Stimulated activated CD4-positive, alpha-beta T cell treated with anti-CD3 and anti-CD28 coated beads, Interleukin-2, amount 100 ng/mL, for 4 hours (primary cell): ENCODE results near the gene SERGEF.

Experiments
- DNase-seq: peaks from one replicate; pipeline ENCODE4 v3.0.0-alpha.2; 2020; ENCODE audit warnings: low read depth

SERGEF gene

DNA sequence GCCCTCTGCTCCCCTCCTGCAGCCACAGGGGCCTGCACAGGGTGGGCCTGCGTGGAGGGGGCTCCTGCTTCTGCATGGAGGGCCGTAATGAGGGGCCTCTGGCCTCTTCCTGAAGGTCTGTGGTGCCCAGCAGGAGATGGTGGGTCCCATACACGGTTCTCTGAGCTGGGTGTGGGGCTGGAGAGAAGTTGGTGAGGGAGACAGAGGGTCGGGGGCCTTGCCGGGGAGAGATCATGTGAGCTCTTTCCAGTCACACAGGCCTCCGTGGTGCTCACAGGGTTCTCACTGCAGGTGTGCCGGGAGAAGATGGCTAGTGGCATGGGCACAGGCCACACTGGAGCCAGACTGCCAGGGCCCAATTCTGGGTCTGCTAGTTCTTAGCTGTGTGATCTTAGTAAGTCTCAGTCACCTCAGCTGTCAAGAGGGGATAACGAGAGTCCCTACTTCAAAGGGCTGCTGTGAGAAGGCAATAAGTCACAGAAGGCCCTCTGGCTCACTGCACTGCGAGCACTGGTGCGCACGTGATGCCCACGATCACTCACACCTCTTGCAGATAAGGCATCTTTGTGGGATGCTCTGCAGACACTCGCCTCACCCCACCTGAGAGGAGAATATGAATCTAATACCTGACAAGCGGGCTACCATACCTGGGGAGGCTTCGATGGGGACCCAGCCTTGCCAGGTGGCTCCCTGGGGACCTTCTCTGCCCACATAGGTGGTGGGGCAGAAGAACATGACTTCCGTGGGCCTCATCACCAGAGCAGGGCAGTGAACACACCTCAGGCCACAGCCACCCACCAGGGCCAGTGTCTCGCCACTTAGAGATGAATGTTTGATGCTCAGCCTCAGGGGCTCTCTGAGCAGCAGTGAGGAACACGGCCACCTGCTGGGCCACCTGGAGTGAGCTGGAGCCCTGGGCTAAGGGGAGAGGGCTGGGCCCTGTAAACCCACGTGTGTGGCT lies 263.8 kb downstream of the SERGEF start:
- no peak for DNase-seq

DNA sequence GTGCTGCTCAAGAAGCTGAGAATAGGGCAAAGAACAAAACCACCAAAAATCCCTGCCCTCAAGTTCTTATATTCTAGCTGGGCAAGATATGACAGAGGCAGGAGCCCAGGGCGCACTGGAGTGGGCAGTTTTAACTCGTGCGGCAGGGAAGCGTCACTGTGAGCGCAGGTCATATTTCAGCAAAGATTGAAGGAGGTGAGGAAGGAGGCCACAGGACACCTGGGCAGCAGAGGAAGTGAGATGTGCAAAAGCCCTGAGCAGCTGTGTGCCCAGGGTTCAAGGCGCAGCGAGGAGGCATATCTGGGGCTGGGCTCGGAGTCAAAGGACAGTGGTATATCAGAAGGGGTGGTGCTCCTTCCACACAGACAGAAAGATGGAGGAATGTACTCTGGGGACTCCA lies 264.8 kb downstream of the SERGEF start:
- DNase-seq: no peak

DNA sequence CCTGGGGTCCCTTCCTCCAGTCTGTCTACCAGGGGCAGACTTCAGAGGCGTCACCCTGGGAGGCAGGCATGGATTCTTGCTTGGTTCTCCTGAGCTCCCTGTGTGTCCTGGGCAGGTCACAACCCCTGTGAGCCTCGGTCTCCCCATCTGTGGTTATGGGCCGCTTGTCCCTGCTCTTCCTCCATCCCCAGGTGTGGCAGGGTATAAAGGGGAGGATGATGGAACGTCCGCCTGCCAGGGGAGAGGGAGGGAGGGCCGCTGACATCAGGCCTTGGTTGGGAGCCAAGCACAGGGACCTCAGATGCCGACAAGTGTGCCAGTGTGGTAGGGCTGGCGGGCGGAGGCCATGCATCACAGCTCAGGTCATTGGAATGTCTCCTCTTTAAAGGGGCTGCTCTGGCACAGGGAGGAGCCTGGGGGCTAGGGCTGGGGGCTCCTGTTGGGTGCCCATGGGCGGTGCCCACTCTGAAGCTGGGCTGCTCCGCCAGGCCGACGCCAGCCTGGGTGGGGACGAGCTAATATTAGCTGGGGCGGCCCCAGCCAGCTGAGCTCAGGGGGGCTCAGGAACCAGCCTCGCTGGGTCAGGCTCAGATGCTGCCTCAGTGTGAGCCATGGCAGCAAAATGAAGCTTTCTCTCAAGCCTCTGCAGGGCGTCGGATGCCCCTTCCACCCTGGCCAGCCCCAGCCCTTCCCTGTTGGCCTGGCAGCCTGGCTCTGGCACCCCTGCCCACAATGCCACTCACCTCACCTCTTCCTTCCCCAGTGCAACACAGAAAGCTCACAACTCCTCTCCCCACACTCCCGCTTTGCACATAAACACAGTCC lies 265.5 kb downstream of the SERGEF start:
- DNase-seq: no peak

DNA sequence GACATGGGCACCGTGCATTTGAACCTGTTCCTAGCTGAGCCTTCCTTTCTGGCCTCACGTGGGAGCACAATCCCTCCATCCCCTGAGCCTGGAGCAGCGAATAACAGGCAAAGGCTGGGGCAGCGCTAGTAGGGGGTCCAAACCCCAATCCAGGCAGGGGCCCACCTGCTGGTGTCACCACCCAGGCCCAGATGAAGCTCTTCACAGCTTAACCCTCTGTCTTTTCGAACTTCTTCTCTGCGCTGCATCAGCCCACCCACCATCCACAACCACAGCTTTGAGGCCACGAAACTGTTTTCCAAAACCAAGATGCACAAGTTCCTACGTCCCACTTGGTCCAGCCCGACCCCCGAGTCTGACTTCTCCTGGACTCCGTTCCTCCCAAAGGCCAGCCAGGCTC lies 266.8 kb downstream of the SERGEF start:
- no peak for DNase-seq

DNA sequence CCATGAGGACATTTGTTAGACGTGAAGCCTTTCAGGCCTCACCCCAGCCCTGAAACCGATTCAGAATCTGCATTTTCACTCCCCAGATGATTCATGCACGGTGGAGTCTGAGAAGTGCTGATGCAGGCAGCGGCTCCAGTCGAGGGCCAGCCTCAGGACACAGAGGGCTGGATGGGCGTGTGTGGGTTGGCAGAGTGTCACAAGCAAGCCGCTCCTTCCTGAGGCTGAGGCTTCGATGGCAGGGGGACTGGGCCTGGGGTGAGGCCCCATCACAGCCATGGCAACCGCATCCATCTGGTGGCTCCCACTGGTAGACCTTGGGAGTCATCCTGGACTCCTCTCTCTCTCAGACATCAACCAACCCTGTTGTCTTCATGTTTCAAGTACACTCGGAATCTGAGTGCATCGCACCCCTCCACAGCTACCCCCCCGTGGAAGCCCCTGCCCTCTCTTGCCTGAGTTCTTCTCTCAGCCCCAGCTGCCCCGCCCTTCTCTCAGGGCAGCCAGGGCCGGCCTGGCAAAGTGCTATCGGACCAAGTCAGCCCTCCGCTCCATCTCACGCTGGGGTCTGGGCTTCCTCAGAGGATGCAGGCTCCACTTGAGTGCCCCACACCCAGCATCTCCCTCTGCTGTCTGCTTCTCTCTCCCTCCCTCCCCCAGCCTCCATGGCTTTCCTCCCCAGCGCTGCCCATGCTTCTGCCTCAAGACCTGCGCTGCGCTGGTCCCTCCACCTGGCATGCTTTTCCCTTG lies 267.6 kb downstream of the SERGEF start:
- no peak for DNase-seq

DNA sequence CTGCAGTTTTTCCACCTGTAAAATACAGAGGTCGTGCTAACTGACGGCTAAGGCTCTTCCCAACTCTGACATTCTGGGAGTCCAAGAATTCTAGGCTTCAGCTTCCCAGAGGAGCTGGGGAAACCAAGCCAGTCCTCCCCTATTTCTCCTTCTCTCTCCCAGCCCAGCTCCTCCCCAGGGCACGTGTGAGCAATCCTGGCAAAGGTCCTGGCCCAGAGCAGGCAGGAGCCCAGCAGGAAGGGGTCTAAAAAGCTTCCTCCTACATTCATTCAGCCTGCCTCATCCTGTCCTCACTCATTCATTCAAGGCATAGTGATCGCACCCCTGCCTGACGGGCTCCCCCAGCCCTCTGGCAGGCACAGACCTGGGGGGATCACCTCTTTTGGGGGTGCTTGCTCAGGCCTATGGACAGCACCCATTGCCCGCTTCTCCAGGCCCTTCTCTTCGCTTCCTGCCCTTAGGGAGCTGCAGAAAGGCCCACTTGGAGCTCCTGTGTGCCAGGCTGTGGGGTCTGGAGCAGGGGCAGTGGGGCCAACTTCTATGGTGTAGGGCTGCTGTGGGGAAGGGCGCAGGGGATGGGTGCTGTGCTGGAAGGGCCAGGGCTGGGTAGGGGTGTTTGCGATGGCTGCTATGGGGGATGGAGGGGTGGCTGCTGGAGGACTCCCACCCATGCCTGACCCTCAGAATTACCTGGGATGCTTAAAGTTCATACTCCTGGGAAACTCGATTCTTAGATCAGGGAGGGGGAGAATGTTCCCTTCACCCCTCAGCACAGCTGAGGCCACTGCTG lies 268.5 kb downstream of the SERGEF start:
- DNase-seq: no peak

DNA sequence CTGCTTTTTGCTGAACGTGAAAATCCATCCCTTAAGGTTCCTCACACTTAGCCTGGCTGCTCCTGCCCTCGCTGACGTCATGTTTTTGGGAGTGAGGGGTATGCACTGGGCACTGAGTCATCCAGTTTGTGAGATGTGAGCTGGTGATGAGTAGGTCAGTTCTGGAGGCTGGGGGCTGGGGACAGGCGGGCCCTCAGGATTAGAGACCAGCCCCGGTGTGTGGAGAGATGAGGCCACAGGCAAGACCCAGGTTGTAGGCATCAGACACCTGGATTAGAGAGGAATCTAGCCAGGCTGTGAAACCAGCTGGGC lies 269.1 kb downstream of the SERGEF start:
- DNase-seq: no peak

DNA sequence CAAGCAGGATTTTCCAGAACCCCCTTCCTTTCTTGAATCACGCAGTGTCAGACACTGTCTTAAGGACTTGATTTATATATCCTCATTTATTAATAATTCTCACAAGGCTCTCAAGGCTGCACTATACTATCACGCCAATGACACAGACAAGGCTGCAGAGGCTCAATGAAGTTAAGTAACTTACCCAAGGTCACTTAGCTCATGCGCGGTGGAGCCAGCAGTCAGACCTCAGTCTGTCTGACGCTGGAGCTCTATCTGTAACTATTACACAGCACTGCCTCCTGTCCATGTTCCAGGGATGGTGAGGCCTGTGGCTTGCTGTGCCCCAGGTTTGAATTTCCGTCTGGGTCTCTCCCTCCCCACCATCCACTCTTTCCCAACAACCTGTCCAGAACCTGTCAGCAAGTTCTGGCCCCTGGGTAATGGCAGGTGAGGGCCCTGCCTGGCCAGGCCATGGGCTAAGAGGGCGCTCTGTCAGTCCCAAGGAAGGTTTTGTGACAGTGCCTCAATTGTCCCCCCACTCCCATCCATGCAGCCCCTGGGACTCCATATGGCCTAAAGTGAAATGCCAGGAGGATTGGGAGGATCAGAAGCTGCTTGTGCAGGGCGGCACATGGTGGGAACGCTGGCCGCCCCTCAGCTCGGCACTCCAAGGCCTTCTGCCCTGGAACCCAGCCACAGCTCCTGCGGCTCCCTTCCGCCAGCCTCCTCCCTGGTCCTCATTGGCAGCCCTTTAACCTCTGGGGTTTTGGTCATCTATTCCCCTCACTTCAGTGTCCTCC lies 269.6 kb downstream of the SERGEF start:
- no peak for DNase-seq

DNA sequence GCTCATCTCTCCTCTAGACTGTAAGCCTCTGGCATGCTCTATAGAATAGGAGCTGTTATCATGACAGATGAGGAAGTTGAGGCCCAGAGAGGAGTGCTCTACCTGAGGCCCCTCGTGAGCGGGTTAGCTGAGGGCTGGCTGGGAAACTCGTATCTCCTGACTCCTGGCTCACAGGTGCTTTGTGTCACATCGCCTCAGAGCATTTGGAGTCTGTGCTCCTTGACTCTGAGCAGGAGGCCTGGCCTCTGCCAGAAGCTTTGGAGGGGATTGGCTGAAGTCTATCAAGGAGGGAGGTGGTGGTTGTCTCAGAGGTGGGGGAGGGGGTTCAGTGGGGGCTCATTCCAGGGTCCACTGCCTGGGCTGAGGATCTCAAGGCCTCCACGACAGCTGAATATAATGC lies 270.8 kb downstream of the SERGEF start:
- no peak for DNase-seq

DNA sequence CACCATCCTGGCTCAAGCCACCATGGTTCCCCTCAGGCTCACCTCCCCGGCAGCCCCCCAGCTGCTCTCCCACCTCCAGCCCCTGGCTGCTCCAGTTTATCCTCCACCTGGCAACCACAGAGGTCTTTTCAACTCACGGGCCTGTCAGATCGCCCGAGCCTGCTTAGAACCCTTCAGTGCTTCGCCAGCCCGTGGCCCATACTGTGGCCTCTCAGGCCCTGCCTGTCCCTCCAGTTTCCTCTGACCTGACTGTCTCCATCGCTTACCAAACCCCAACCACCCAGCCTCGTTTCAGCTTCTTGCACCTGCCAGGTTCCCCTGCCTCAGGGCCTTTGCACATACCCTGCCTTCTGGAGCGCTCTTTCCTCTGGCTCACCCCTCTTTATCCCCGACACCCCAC lies 271.4 kb downstream of the SERGEF start:
- DNase-seq: no peak

DNA sequence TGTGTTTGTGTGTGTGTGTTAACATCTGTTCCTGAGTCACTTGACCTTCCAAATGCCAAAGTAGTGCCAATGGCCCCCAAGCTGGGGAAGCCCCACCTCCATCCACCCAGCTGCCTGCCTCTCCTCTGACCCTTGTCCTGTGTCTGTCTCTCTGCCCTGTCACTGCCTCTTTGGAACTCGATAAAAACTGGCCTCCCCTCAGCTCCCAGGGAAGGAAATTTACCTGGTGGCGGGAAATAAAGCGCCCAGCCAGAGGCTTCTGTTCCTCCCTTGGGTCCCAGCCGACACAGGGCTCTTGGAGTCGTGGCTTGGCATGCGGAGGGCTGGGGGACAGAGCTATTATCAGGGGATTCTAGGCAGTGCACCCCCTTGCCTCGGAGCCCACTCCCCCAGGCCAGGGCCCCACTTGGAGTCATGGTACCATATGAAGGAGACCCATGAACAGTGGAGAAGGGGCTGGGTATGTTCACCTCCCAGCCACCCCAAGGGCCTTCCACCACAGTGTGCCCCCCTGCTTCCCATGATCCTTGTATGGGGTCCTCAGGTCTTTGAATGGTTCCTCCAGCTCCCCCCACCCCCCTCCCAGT lies 272.1 kb downstream of the SERGEF start:
- no peak for DNase-seq

DNA sequence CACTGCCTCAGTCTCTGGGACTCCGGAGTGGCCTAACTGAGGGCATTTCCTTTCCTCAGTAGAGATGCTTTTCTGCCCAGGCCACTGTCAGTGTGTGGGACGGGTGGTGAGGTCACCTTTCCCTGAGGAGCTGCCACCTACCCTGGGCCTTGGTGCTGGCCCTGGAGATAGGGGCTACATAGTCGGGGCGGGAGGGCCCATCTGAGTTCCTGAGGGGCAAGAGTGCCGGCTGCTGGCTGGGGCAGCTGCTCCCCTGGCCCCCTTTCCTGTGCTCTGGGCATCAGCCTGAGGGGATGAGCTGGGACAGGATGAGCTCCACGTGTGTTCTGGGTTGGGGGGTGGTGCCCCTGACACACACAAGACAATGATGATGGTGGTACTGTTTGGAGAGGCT lies 272.9 kb downstream of the SERGEF start:
- no peak for DNase-seq

DNA sequence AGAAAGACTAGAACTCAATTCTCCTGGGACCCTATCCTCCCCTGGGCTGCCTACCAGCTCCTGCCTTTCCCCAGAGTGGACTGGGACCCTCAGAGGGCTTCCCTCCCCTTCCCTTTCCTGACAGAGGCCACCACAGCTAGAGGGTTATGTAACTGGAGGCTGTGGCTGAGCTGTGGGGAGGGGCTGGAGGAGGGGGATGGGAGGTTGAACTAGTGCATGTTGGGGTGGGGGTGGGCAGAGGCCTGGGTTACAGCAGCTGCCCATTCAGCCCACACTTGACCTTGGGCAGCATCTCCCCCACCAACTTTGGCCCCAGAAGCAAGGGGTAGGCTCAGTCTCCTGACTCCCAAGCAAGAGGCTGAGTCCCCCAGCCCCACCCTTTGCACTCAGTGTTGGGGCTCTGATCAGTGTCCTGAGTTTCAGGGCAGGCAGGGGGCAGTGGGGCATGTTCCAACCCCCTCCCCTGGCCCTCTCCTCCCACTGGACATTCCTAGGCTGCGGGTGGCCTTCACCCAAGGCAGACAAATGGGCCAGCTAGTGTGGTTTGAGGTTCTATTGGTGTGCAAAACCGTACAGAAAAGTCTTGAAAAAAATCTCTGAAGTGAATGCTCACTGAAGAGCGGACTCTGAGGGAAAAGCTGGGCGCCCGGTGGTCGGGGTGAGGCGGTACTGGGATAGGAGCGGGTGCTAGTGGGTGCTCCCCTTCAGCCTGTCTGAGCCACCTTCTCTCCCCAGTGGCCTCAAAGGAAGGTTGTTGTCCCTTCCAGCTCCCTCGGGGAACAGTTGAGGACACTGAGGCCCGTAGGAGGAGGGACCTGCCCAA lies 274.5 kb downstream of the SERGEF start:
- no peak for DNase-seq
